ENCODE results near the gene MGME1. TPM values are rescaled to one million over a fixed set of nuclear protein-coding genes. Genes with fewer than 3 reads are reported as not detected.

The MGME1 gene, protein sequence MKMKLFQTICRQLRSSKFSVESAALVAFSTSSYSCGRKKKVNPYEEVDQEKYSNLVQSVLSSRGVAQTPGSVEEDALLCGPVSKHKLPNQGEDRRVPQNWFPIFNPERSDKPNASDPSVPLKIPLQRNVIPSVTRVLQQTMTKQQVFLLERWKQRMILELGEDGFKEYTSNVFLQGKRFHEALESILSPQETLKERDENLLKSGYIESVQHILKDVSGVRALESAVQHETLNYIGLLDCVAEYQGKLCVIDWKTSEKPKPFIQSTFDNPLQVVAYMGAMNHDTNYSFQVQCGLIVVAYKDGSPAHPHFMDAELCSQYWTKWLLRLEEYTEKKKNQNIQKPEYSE
- total RNA-seq: 10 to 100 TPM; 10.4 to 11.5 TPM
- 1 to 10 TPM; 1.1 to 5.1 (median 2.1) TPM for polyA plus RNA-seq
- total RNA-seq: 3.4 to 16.6 (median 12.4) reads per million in 6 experiments

DNA sequence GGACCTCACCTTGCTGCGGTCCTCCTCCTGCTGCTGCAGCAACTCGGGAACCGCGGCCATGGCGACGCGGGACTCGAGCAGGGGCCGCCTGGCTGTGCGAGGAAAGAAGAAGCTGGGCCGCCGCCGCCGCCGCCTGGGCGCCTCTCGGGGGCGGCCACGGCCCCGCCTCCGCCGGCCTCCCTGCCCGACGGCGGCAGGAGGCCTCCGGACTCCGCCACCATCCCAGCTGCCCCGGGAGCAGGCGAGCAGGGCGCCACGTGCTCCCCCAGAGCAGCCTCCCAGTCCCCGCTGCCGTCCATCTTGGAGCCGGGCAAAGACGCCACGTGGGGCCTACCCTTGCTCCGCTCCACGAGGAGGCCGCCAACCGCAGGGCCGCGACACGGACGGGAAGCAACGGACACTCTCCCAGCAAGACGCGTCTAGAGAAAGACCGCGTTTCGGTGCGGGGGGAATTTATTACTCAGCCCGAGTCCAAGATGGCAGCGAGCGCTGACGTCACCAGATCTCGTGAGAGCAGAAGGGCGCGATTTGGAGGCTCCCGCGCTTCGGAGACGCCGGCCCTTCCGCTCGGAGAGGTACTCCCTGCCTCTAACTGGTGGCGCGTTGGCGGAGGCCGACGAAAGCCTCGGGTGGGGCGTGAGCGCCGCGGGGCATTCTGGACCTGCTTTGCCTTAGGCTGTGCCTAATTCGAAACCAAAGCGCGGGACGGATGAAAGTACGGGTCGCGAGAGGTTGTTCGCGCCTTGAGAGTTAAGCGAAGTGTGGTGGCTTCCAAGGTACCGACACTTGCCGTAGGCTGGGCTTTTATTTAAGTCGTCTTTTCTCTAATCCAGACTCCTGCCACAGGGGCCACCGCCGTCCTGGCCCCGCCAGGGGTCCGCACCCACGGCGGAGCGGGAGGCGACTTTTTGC, at the start of gene MGME1, which contains the start of gene SNX5:
TSS of gene MGME1 (plus strand) at position 653 of the 912 bp plus-strand sequence. CDS start 842 bp downstream, outside the sequence.
TSS of gene SNX5 (minus strand) at position 429 of the 912 bp plus-strand sequence. CDS start at position 60, 369 bp downstream.
- peak within 1 kb of the TSS; percentile 86 to 97 (median 94) for H3K4me3 Mint-ChIP-seq
- H3K27me3 Mint-ChIP-seq: no peaks in the 10 kb centered on the region
- ATAC-seq: peak; percentile 90 to 93
- peaks cover 30 to 82% (median 75%) of the 10 kb centered on the region in 4 donors for H3K4me1 Mint-ChIP-seq
- H3K9me3 Mint-ChIP-seq: no peaks in the 10 kb centered on the region
- H3K36me3 Mint-ChIP-seq: peaks cover 0 to 13% (median 0%) of the 10 kb centered on the region in 3 donors
- POLR2A ChIA-PET: interaction anchor here (0.6 to 4.1 kb wide), 16 partner anchors 10 to 539 kb away, joined by 3 to 25 read pairs (median 4); partner anchors contain the start of genes KAT14, PET117, RRBP1 and SEC23B
- H3K27ac Mint-ChIP-seq: peak within 1 kb of the TSS; percentile 93 to 99 (median 98)
- DNase-seq: peak; percentile 92 to 100 (median 98)

GRCh38 chr20:17919149-17919548, 49.7 kb upstream of the MGME1 start:
- ATAC-seq: no peak
- no peaks in the 10 kb centered on the region for H3K36me3 Mint-ChIP-seq

GRCh38 chr20:17921774-17922173, 47.0 kb upstream of the MGME1 start:
- POLR2A ChIA-PET: no interaction called here
- H3K36me3 Mint-ChIP-seq: no peaks in the 10 kb centered on the region
- H3K4me3 Mint-ChIP-seq: no peak overlapping the region
- DNase-seq (no peak), ATAC-seq (no peak)
- H3K27ac Mint-ChIP-seq: no peak overlapping the region
- H3K4me1 Mint-ChIP-seq: no peaks in the 10 kb centered on the region
- peaks cover 1 to 27% (median 7%) of the 10 kb centered on the region in 5 donors for H3K27me3 Mint-ChIP-seq
- no peaks in the 10 kb centered on the region for H3K9me3 Mint-ChIP-seq

More at GRCh38 chr20:17919149-17919548, 49.7 kb upstream of the MGME1 start:
- DNase-seq: no peak
- Mint-ChIP-seq H3K27ac (peak overlapping the region in 1 of 10 donors; percentile 70), H3K27me3 (peaks cover 1 to 12% (median 8%) of the 10 kb centered on the region in 5 donors), H3K4me1 (peaks cover 0 to 3% (median 0%) of the 10 kb centered on the region in 4 donors), H3K9me3 (no peaks in the 10 kb centered on the region), H3K4me3 (no peak overlapping the region)
- POLR2A ChIA-PET: no interaction called here

GRCh38 chr20:17925141-17925939, 43.5 kb upstream of the MGME1 start:
- no peak for ATAC-seq
- Mint-ChIP-seq H3K4me1 (no peaks in the 10 kb centered on the region), H3K27ac (no peak overlapping the region)

DNA sequence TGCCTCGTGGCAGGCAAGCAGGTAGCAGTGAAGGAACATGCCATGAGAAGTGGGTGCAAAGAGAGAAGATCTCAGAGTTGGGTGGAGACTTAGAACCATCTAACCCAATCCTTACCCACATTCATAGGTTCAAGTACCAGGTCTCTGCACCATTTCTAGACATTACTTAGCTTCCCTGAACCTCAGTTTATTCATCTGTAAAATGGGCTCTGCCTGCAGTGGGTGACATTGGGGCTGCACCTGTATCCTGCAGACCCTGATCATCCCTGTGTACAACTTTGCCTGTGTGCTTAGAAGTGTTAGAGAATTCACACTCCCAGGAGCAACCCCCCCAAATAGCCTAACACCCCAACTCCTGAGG, 42.9 kb upstream of the MGME1 start:
- Mint-ChIP-seq H3K4me3 (no peak overlapping the region), H3K4me1 (no peaks in the 10 kb centered on the region)
- POLR2A ChIA-PET: no interaction called here

More at GRCh38 chr20:17925141-17925939, 43.5 kb upstream of the MGME1 start:
- DNase-seq: no peak
- Mint-ChIP-seq H3K4me3 (no peak overlapping the region), H3K27me3 (peaks cover 3 to 28% (median 10%) of the 10 kb centered on the region in 5 donors), H3K9me3 (no peaks in the 10 kb centered on the region), H3K36me3 (no peaks in the 10 kb centered on the region)
- POLR2A ChIA-PET: no interaction called here

GRCh38 chr20:17928211-17928611, 40.6 kb upstream of the MGME1 start:
- H3K27ac Mint-ChIP-seq: no peak overlapping the region
- POLR2A ChIA-PET: no interaction called here

More for the DNA sequence above, 42.9 kb upstream of the MGME1 start:
- Mint-ChIP-seq H3K36me3 (no peaks in the 10 kb centered on the region), H3K27me3 (peaks cover 3 to 28% (median 10%) of the 10 kb centered on the region in 5 donors), H3K9me3 (no peaks in the 10 kb centered on the region), H3K27ac (no peak overlapping the region)
- no peak for ATAC-seq
- no peak for DNase-seq

DNA sequence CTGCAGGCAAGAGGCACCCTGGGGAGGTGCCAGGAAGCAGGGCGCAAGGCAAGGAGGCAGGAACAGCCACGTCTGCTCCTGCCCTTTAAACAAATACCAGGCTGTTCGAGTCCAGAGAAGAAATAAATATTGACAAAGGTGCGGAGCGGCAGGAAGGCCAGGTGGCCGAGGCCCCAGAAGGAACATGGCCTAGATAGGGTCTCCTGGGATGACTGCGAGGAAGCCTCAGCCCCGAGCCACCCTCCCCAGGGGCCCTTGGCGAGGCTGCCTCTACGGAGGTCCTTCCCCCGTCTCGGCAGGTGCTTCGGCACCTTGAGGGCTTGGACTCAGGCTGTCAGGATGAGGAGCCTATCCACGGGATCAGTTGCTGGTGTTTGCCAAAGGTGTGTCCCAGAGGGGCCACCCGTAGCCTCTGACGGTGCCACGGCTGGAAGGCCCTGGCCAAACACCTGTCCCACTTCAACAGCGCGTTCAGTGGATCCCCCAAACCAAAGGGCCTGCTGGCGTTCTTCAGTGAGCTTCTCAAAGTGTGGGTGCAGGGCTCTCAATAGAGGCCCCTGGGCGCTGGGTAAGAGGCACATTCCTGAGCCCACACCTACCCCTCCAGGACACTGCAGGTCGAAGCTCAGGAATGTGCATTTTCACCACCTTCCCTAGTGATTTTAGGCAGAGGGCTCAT, 40.0 kb upstream of the MGME1 start:
- H3K27ac Mint-ChIP-seq: no peak overlapping the region
- no peaks in the 10 kb centered on the region for H3K9me3 Mint-ChIP-seq

More at GRCh38 chr20:17928211-17928611, 40.6 kb upstream of the MGME1 start:
- Mint-ChIP-seq H3K9me3 (no peaks in the 10 kb centered on the region), H3K36me3 (peaks cover 0 to 4% (median 0%) of the 10 kb centered on the region in 3 donors), H3K4me3 (no peak overlapping the region), H3K27me3 (peaks cover 3 to 36% (median 15%) of the 10 kb centered on the region in 5 donors), H3K4me1 (no peaks in the 10 kb centered on the region)
- no peak for DNase-seq
- ATAC-seq: no peak

DNA sequence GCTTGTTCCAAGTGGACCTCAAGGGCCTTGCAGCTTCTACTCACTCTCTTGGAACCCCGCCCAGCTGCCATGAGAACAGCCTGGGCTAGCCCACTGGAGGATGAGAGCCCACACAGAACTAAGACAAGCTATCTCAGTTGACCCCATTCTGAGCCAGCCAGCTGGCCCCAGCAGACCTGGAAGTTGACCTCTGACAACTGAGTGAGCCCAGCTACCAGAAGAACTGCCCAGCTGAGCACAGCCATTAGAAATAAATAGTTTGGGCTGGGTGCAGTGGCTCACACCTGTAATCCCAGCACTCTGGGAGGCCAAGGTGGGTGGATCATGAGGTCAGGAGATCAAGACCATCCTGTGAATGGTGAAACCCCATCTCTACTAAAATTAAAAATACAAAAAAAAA, 37.3 kb upstream of the MGME1 start:
- Mint-ChIP-seq H3K4me3 (no peak overlapping the region), H3K27me3 (peaks cover 0 to 17% (median 8%) of the 10 kb centered on the region in 5 donors), H3K4me1 (no peaks in the 10 kb centered on the region), H3K36me3 (peaks cover 0 to 4% (median 0%) of the 10 kb centered on the region in 3 donors), H3K27ac (no peak overlapping the region), H3K9me3 (no peaks in the 10 kb centered on the region)
- POLR2A ChIA-PET: interaction anchor here (0.6 kb wide), 1 partner anchor 435 kb away, joined by 3 read pairs; no protein-coding TSS in a partner anchor
- DNase-seq: no peak
- ATAC-seq: no peak

More for the DNA sequence above, 40.0 kb upstream of the MGME1 start:
- Mint-ChIP-seq H3K36me3 (peaks cover 0 to 4% (median 0%) of the 10 kb centered on the region in 3 donors), H3K4me1 (no peaks in the 10 kb centered on the region), H3K27me3 (peaks cover 3 to 30% (median 12%) of the 10 kb centered on the region in 5 donors), H3K4me3 (no peak overlapping the region)
- DNase-seq (no peak), ATAC-seq (no peak)
- POLR2A ChIA-PET: no interaction called here

GRCh38 chr20:17932396-17932795, 36.4 kb upstream of the MGME1 start:
- no peak for DNase-seq
- POLR2A ChIA-PET: no interaction called here
- Mint-ChIP-seq H3K36me3 (peaks cover 0 to 4% (median 0%) of the 10 kb centered on the region in 3 donors), H3K4me3 (no peak overlapping the region), H3K9me3 (no peaks in the 10 kb centered on the region), H3K27ac (peak overlapping the region in 1 of 10 donors; percentile 49), H3K27me3 (peaks cover 0 to 17% (median 8%) of the 10 kb centered on the region in 5 donors), H3K4me1 (no peaks in the 10 kb centered on the region)
- ATAC-seq: no peak

DNA sequence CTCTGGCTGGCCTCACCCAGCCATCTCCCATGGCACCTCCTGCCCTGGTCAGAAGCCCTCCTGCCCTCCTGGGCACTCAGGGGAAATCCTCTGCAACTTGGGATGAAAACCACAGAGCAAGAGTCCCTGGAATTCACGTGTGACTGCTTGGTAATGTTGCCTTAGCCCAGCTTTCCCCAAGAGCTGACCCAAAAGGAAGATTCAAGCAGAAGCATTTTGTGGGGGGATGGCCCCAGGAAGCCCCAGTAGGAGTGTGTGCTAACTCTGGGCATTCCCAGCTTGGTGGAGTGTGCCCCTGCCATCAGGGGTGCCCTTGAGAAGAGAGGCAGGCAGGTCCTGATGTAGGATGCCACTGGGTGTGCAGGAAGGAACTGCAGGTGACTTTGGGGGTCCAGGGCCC, 35.7 kb upstream of the MGME1 start:
- Mint-ChIP-seq H3K9me3 (no peaks in the 10 kb centered on the region), H3K27ac (no peak overlapping the region), H3K36me3 (peaks cover 0 to 4% (median 0%) of the 10 kb centered on the region in 3 donors), H3K4me1 (peaks cover 0 to under 1% (median 0%) of the 10 kb centered on the region in 4 donors), H3K4me3 (no peak overlapping the region), H3K27me3 (peaks cover 0 to 14% (median 8%) of the 10 kb centered on the region in 5 donors)
- POLR2A ChIA-PET: no interaction called here
- ATAC-seq (no peak), DNase-seq (no peak)

DNA sequence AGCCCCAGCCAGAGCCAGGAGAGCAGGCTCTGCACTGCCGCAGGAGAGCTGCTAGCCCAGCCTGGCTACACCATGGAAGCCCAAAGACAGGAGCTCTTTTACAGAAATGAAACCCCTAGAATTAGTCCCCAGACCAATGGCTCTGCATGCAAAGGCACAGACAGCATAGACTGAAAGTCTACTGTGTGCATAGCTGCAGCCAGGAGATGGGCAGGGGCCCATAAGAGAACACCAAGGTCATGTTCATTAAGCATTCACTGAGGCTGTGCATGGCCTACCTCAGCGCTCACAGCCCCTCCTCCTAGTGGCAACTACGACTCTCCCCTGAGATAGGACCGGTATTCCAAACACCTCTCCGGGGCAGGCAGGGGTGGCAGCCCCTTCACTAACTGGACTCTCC, 35.1 kb upstream of the MGME1 start:
- Mint-ChIP-seq H3K4me3 (no peak overlapping the region), H3K36me3 (peaks cover 0 to 4% (median 0%) of the 10 kb centered on the region in 3 donors), H3K9me3 (no peaks in the 10 kb centered on the region), H3K4me1 (peaks cover 0 to 4% (median 0%) of the 10 kb centered on the region in 4 donors), H3K27me3 (peaks cover 0 to 10% (median 4%) of the 10 kb centered on the region in 5 donors), H3K27ac (peak overlapping the region in 1 of 10 donors; percentile 28)
- POLR2A ChIA-PET: no interaction called here
- ATAC-seq: no peak
- no peak for DNase-seq
